HepG2 (cell line): ENCODE results near the gene RPLP2. TPM values are rescaled to one million over a fixed set of nuclear protein-coding genes. Genes with fewer than 3 reads are reported as not detected.

ENCODE experiments used
- ARHGAP35 ChIP-seq: sonication (generic); formaldehyde crosslinking; IDR thresholded peaks from 2 replicates; pipeline ENCODE4 v1.9.0; 2022; ENCODE audit warnings: mild to moderate bottlenecking, inconsistent platforms, moderate library complexity, missing genetic modification reagents, borderline replicate concordance
- ELF1 ChIP-seq: sonication (generic); formaldehyde crosslinking; IDR thresholded peaks from 2 replicates; pipeline ENCODE4 v1.4.0; 2020; ENCODE audit warnings: missing genetic modification reagents
- MAFK ChIP-seq, 2 experiments: IDR thresholded peaks in 1 of 2; conservative IDR thresholded peaks in 1 of 2; 2 replicates each; pipeline ENCODE4 v1.6.1; 2011; ENCODE audit warnings: improper control_type of control experiment in 2 of 2, low read length in 2 of 2
- MBNL3 ChIP-seq: fragments of 250-450 bp; sonication (Bioruptor Pico); conservative IDR thresholded peaks from 2 replicates; pipeline ENCODE4 v1.8.0; 2022; ENCODE audit warnings: mild to moderate bottlenecking, inconsistent platforms
- MTF2 ChIP-seq: sonication (generic); formaldehyde crosslinking; IDR thresholded peaks from 2 replicates; pipeline ENCODE4 v1.5.0; 2020; ENCODE audit warnings: missing genetic modification reagents, borderline replicate concordance
- NFYB ChIP-seq: sonication (generic); formaldehyde crosslinking; IDR thresholded peaks from 2 replicates; pipeline ENCODE4 v1.4.0; 2020; ENCODE audit warnings: missing genetic modification reagents
- RXRB ChIP-seq: IDR thresholded peaks from 2 replicates; pipeline ENCODE4 v1.6.1; 2016; ENCODE audit warnings: borderline replicate concordance, missing genetic modification reagents, missing compliant biosample characterization
- TOPORS ChIP-seq: sonication (generic); formaldehyde crosslinking; IDR thresholded peaks from 2 replicates; pipeline ENCODE4 v1.8.0; 2023; ENCODE audit warnings: mild to moderate bottlenecking, missing genetic modification reagents
- ZMYM4 ChIP-seq: sonication (generic); formaldehyde crosslinking; IDR thresholded peaks from 2 replicates; pipeline ENCODE4 v1.8.1; 2023; ENCODE audit warnings: mild to moderate bottlenecking, missing genetic modification reagents
- ZNF326 ChIP-seq: sonication (generic); formaldehyde crosslinking; IDR thresholded peaks from 2 replicates; pipeline ENCODE4 v1.4.0; 2020; ENCODE audit warnings: missing genetic modification reagents, borderline replicate concordance
- ZNF430 ChIP-seq: sonication (generic); formaldehyde crosslinking; IDR thresholded peaks from 2 replicates; pipeline ENCODE4 v1.9.0; 2021; ENCODE audit warnings: mild to moderate bottlenecking, missing genetic modification reagents
- ZNF431 ChIP-seq: sonication (generic); formaldehyde crosslinking; IDR thresholded peaks from 2 replicates; pipeline ENCODE4 v1.9.0; 2022; ENCODE audit warnings: missing genetic modification reagents, low read depth, mild to moderate bottlenecking, borderline replicate concordance
- ZNF615 ChIP-seq: sonication (generic); formaldehyde crosslinking; IDR thresholded peaks from 2 replicates; pipeline ENCODE4 v1.5.0; 2020; ENCODE audit warnings: mild to moderate bottlenecking, missing genetic modification reagents, borderline replicate concordance
- polyA plus RNA-seq, 8 experiments: library from polyadenylated mRNA; depleted of rRNA in 3 of 8; stranded (reverse) in 7 of 8; unstranded in 1 of 8; fragments of >200 nt; fragmentation: Illumina TruSeq in 4 of 8; extraction: Trizol in 4 of 8; gene quantifications; 2 replicates each; pipeline versions ENCODE4 v1.2.1 to v1.2.3, GENCODE V29; 2011 to 2016; ENCODE audit warnings: low read depth in 4 of 8, missing spikeins in 1 of 8, mixed read lengths in 1 of 8; ENCODE audit not compliant: insufficient read depth in 1 of 8
- total RNA-seq, 5 experiments: library from RNA; depleted of rRNA; stranded (reverse); fragments of >200 nt; fragmentation: Illumina TruSeq; extraction: Trizol; gene quantifications; 2 replicates each; pipeline ENCODE4 v1.2.3, GENCODE V29; 2016; ENCODE audit warnings: low read depth in 1 of 5
- TF ChIP-seq, protein P1 (sequence below): sonication (generic); formaldehyde crosslinking; IDR thresholded peaks from 2 replicates; pipeline ENCODE4 v1.4.0; 2020; ENCODE audit warnings: mild to moderate bottlenecking, missing genetic modification reagents
- TF ChIP-seq, protein P2 (sequence below): sonication (generic); formaldehyde crosslinking; IDR thresholded peaks from 2 replicates; pipeline ENCODE4 v1.5.0; 2020; ENCODE audit warnings: missing genetic modification reagents, mild to moderate bottlenecking, borderline replicate concordance
- TF ChIP-seq, protein P3 (sequence below): sonication (generic); formaldehyde crosslinking; IDR thresholded peaks from 2 replicates; pipeline ENCODE4 v1.4.0; 2020; ENCODE audit warnings: missing genetic modification reagents
- TF ChIP-seq, protein P4 (sequence below): sonication (generic); formaldehyde crosslinking; IDR thresholded peaks from 2 replicates; pipeline ENCODE4 v1.8.0; 2022; ENCODE audit warnings: mild to moderate bottlenecking, missing genetic modification reagents, moderate library complexity
- TF ChIP-seq, protein P5 (sequence below): fragments of 450-650 bp; IDR thresholded peaks from 2 replicates; pipeline ENCODE4 v1.6.1; 2017; ENCODE audit warnings: mild to moderate bottlenecking
- TF ChIP-seq, protein P6 (sequence below): sonication (generic); formaldehyde crosslinking; IDR thresholded peaks from 2 replicates; pipeline ENCODE4 v1.4.0; 2020; ENCODE audit warnings: missing genetic modification reagents; ENCODE audit errors: not compliant biosample characterization

RPLP2 gene
- total and polyA plus RNA-seq, 2 of the 13 experiments (the other 11 are each of a cell fraction or from before 2014, with no cell fraction given) = 978 to 2,106 TPM

DNA sequence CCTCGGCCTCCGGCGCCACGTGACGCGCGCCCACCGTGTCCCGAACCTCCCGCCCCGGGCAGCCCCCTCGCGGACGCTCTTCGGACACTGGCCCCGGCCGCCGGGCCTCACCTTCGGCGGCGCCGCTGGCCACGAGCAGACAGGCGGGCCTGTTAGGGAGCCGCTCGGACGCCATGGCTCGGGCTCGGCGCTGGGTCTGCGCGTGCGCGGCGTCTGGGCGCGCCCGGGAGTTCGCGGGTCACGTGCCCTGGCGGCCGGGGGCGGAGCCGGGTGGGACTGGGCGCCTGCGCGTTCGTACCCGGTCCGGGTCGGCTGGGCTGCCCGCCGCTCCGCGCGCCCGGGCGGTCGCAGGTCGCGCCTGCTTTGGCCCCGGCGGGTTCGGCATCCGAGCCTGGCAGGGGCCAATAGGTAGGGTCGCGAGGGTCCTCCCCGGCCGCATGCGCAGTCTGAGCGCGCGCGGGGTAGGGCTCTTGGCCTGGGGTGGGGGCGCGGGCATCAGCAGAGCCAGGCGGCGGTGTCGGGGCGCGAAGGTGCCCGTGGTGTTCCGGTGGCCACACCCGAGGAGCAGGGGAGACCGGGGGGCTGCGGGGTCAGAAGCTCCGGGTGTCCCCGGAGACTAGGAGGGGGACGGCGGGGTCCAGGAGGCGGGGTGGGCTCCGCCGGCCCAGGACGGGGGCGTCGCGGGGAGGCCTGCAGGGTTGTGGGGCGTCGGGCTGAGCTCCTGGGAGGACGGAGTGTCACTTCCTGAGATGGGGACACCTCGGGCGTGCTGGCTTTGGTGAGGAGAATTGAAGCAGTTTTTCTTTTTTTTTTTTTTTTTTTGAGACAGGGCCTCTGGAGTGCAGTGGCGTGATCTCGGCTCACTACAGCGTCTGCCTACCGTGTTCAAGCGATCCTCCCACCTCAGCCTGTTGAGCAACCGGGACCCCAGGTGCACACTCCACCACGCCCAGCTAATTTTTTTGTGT, 32.2 kb upstream of the RPLP2 start, which contains the start of gene GATD1 (continued):
- 0 out of 2 replicates have a peak, but pooled peaks have one; percentile 67 for TF ChIP-seq ZNF431 (CRISPR knock-in tag)
- 0 out of 2 replicates have a peak, but pooled peaks have one; percentile 65 for TF ChIP-seq TOPORS (CRISPR knock-in tag)
- no peak for TF ChIP-seq RXRB (CRISPR knock-in tag)
- no peak for TF ChIP-seq NFYB (CRISPR knock-in tag)
- TF ChIP-seq, protein P1, sequence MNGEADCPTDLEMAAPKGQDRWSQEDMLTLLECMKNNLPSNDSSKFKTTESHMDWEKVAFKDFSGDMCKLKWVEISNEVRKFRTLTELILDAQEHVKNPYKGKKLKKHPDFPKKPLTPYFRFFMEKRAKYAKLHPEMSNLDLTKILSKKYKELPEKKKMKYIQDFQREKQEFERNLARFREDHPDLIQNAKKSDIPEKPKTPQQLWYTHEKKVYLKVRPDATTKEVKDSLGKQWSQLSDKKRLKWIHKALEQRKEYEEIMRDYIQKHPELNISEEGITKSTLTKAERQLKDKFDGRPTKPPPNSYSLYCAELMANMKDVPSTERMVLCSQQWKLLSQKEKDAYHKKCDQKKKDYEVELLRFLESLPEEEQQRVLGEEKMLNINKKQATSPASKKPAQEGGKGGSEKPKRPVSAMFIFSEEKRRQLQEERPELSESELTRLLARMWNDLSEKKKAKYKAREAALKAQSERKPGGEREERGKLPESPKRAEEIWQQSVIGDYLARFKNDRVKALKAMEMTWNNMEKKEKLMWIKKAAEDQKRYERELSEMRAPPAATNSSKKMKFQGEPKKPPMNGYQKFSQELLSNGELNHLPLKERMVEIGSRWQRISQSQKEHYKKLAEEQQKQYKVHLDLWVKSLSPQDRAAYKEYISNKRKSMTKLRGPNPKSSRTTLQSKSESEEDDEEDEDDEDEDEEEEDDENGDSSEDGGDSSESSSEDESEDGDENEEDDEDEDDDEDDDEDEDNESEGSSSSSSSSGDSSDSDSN (CRISPR knock-in tag) = peak; percentile 6; the same call in 1 of the 2 replicates
- no peak for TF ChIP-seq MAFK (conservative IDR thresholded peaks at IDR 0.05 in 1 of 2, IDR thresholded peaks at IDR 0.05 in 1 of 2; ENCODE audit: low read length in 2 of 2)
- TF ChIP-seq ELF1 (CRISPR knock-in tag) = no peak
- TF ChIP-seq ZNF615 = no peak
- no peak for TF ChIP-seq MBNL3 (CRISPR knock-in tag)
- no peak for TF ChIP-seq MTF2
- TF ChIP-seq, protein P2, sequence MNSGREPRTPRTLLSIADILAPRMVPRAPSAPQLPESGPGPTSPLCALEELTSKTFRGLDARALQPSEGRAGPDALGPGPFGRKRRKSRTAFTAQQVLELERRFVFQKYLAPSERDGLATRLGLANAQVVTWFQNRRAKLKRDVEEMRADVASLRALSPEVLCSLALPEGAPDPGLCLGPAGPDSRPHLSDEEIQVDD (CRISPR knock-in tag) = no peak
- TF ChIP-seq, protein P3, sequence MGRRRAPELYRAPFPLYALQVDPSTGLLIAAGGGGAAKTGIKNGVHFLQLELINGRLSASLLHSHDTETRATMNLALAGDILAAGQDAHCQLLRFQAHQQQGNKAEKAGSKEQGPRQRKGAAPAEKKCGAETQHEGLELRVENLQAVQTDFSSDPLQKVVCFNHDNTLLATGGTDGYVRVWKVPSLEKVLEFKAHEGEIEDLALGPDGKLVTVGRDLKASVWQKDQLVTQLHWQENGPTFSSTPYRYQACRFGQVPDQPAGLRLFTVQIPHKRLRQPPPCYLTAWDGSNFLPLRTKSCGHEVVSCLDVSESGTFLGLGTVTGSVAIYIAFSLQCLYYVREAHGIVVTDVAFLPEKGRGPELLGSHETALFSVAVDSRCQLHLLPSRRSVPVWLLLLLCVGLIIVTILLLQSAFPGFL (CRISPR knock-in tag) = no peak
- no peak for TF ChIP-seq ZNF430 (CRISPR knock-in tag)
- TF ChIP-seq, protein P4, sequence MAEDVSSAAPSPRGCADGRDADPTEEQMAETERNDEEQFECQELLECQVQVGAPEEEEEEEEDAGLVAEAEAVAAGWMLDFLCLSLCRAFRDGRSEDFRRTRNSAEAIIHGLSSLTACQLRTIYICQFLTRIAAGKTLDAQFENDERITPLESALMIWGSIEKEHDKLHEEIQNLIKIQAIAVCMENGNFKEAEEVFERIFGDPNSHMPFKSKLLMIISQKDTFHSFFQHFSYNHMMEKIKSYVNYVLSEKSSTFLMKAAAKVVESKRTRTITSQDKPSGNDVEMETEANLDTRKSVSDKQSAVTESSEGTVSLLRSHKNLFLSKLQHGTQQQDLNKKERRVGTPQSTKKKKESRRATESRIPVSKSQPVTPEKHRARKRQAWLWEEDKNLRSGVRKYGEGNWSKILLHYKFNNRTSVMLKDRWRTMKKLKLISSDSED (CRISPR knock-in tag) = no peak; the same call in 1 of the 2 replicates
- TF ChIP-seq ARHGAP35 = peak; percentile 43; the same call in 1 of the 2 replicates
- no peak for TF ChIP-seq ZMYM4 (CRISPR knock-in tag)
- no peak for TF ChIP-seq ZNF326 (CRISPR knock-in tag)
- TF ChIP-seq, protein P5, sequence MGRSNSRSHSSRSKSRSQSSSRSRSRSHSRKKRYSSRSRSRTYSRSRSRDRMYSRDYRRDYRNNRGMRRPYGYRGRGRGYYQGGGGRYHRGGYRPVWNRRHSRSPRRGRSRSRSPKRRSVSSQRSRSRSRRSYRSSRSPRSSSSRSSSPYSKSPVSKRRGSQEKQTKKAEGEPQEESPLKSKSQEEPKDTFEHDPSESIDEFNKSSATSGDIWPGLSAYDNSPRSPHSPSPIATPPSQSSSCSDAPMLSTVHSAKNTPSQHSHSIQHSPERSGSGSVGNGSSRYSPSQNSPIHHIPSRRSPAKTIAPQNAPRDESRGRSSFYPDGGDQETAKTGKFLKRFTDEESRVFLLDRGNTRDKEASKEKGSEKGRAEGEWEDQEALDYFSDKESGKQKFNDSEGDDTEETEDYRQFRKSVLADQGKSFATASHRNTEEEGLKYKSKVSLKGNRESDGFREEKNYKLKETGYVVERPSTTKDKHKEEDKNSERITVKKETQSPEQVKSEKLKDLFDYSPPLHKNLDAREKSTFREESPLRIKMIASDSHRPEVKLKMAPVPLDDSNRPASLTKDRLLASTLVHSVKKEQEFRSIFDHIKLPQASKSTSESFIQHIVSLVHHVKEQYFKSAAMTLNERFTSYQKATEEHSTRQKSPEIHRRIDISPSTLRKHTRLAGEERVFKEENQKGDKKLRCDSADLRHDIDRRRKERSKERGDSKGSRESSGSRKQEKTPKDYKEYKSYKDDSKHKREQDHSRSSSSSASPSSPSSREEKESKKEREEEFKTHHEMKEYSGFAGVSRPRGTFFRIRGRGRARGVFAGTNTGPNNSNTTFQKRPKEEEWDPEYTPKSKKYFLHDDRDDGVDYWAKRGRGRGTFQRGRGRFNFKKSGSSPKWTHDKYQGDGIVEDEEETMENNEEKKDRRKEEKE = no peak
- TF ChIP-seq, protein P6, sequence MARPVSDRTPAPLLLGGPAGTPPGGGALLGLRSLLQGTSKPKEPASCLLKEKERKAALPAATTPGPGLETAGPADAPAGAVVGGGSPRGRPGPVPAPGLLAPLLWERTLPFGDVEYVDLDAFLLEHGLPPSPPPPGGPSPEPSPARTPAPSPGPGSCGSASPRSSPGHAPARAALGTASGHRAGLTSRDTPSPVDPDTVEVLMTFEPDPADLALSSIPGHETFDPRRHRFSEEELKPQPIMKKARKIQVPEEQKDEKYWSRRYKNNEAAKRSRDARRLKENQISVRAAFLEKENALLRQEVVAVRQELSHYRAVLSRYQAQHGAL (CRISPR knock-in tag) = no peak
